KG1 (cell line): ENCODE measurements around the gene KLF3.
A peak's percentile ranks its signal among the peaks of the same experiment; 100 is the strongest.

Experiments
- DNase-seq: peaks from one replicate; lab custom pipeline; 2025; lab: John Stamatoyannopoulos, UW

KLF3 gene

GRCh38 chr4:38698176-38698575 is 34.2 kb downstream of the KLF3 start:
- DNase-seq: no peak

GRCh38 chr4:38699112-38699511 is 35.1 kb downstream of the KLF3 start:
- no peak for DNase-seq

- DNase-seq: no peak
These were observed 39.6 kb downstream of the KLF3 start for GRCh38 chr4:38703635-38704034.

GRCh38 chr4:38704622-38705154 is 40.7 kb downstream of the KLF3 start:
- DNase-seq: no peak

GRCh38 chr4:38706301-38706700 is 42.3 kb downstream of the KLF3 start:
- no peak for DNase-seq

- DNase-seq: no peak
These were observed 46.1 kb downstream of the KLF3 start for GRCh38 chr4:38710053-38710452.

DNA sequence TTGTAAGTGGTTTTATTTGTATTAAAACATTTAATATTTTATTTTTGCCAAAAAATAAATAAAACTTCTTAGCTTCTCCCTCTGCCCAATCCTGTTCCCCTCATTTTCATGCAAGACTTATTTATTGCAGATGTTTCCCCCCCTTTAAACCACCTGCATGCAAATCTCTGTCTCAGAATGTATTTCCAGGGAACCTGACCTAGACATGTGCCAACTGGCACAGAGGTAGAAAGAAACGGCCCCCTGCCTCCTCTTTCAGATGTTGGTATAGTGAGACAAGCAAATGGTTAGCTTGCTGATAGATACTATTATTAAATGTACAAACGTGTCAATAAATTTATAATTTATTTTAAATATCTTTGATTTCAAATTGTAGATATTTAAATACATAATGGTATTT is 47.1 kb downstream of the KLF3 start:
- DNase-seq: no peak

- no peak for DNase-seq
These were observed 51.1 kb downstream of the KLF3 start for GRCh38 chr4:38715050-38715449.

GRCh38 chr4:38716256-38716655 is 52.3 kb downstream of the KLF3 start:
- DNase-seq: no peak

- DNase-seq: no peak
These were observed 53.6 kb downstream of the KLF3 start for GRCh38 chr4:38717604-38718003.

- no peak for DNase-seq
These were observed 59.1 kb downstream of the KLF3 start for GRCh38 chr4:38723114-38723513.

DNA sequence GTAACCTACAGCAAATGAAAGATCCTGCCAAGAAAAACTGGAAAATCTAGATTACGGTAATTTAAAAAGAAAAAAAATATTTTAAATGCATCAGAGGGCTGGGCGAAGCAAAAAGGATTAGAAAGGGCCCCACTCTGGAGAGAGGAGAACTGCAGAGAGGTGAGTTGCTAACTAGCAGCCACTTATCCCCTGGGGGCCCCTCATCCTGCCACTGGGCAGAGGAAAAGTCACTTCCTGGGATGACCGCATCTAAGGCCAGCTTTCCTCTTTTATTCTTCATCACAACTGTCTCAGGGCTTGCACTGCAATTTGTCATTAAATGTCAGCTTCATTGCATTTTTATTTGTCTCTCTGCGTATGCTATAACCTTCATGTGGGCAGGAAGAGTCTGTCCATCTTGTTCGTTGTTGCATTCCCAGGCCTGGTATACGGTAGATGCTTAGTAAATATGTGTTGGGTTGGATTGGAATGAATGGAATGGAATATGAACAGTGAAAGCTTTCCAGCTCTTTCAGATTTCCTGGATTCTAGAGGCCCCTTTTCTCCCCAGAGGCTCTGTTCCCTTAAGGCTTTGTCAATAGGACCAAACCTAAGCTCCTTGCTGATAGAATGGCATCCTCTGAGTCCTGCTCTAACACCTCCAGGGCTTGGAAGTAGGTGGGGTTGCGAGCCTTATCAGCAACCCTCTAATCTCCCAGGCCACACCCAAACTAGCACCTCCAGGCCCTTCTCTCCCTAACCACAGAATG is 59.9 kb downstream of the KLF3 start:
- DNase-seq: no peak

DNA sequence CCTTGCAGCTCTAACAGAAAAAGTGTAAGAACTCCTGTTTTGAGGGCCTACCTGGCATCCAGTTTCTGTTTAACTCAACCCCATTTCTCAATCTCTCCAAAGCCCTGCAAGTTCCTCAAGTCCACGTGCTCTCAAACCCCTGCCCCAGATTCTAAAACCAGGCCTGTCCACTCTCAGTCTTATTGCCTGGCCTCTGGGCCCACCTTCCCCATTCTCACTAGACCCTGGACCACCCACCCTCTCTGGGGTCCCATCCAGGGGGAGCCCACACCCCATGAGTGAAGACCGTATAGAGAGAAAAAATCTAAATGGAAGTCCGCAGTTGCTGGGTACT is 60.4 kb downstream of the KLF3 start:
- DNase-seq: no peak

DNA sequence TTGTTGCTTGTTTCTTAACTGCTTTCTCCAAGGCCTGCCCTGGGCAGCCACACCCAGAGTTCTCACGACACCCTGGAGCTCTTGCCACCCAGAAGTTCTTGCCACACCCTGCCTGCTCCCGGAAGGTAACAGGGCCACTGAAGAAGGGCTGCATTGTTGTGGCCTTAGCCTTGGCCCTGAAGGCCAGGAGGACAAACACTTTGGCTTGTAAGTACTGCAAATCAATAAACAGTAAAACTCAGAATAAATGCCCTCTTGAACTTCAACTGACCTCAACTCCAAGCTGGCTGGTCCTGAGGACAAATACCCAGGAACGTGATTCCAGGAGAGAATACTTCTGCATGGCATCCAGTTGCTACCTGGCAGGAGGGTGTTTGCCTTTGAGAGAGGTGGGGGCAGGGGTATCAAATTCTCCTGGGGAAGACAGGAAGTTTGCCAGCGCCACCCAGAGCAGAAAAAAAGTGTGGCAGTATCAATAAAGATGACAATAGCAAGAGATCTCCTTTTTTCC is 64.7 kb downstream of the KLF3 start:
- no peak for DNase-seq

GRCh38 chr4:38730493-38730829 is 66.5 kb downstream of the KLF3 start:
- no peak for DNase-seq

DNA sequence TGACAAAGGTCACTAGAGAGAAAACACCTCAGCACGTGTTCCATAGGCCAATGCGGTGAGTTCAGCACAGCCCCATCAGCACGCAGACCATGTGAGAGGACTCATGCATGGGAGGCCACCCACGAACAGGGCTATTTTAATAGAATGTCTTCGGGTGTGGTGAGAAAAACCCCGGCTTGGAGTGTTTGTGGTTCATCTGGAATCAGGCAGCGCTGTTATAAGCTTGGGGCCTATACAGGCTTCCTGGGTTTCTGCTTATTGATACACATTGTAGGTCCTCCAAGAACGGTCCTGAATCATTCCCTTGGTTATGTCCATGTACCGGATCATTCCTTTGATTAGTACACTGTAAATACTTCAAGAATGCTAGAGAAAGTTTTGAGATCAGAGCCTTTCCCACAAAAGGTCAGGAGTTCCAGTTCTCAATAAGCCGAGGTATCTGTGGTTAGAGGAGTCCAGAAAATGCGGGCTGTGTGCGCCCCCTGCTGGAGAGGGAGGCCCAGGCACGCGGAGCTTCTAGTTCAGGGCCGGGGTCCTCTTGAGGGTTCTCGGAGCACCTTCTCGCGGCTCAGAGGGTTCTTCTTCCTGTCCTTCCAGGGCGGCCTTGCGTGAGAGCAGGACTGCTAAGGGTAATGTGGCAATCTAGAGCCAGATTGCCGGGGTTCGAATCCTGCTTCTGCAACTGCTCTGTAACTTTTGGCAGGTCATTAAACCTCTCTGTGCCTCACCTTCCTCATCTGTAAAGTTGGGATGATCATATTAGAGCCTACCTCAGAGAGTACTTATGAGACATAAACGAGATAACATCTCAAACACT is 67.0 kb downstream of the KLF3 start:
- DNase-seq: peak; percentile 62

- DNase-seq: no peak
These were observed 69.7 kb downstream of the KLF3 start for GRCh38 chr4:38733663-38734062.

GRCh38 chr4:38734446-38734845 is 70.4 kb downstream of the KLF3 start:
- no peak for DNase-seq

DNA sequence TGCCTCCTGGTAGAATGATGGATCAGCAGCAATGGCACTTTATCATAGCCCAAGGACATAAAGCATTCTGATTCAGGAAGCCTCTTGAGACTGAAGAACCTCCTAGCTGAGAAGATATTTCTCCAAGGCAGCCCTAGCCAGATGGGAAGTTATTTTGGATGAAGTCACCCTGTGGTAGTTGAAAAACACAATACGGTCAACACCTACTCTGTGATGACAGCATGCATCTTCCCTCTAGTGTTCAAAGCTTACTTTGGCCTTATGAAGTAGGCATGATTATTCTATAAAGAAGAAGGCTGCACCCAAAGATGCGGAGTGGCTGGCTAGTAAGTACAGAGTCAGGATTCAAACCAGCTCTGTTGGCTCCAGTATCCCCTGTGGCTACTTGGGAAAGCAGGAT is 70.9 kb downstream of the KLF3 start:
- DNase-seq: no peak

DNA sequence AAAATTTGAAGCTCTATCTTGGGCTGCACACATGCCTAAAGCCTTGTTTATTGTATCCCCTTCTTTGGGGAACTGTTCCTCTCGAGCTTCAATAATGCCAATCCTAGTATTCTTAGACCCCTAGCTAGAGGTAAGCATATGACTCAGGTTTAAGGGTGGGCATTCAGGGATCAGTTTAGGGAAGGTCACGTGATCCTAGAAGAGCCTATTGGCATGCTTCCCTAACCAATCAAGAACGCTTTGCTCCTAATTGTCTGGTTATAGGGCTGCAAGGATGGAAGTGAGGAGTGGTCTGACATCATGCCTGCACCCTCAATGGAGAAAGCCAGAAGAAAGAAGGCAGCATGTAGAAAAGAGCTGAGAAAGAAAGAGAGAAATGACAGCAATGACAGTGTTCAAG is 71.9 kb downstream of the KLF3 start:
- no peak for DNase-seq

DNA sequence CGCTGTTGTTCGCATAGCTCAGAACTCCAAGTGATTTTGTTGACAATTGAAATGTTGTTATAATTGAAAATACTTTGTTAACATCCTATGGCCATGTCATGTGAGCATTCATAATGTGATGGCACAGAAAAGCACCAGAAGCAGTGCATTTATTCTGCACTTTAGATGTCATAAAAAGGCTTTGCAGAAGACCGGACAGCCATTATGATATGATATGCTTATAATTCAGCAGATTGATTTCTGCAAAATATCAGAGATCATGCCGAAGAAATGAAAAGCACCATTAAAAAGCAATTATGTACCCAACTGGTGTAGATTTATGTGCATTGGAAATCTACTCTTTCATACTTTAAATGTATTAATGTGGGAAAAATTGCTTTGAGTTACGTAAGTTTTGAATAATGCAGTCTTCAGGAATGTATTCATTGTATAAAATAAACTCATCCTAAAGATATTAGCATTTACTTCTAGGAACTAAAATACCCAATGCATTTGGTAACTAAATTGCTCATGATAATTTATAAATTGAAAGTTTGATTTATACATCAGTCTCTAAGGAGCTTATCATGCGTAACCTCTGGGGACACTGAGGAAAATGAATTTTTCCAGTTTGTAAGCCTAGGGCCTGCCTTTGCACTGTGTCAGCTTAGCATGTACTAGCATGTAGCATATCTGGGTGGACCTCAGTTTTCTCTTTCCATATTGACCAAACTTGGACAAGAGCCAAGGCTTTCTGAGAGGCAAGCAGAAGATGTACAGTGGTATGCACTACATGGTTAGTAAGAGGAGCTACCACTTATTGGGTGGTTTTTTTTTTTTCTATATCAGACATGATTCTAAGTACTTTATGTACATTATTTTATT is 75.2 kb downstream of the KLF3 start:
- no peak for DNase-seq

GRCh38 chr4:38740303-38740702 is 76.3 kb downstream of the KLF3 start:
- DNase-seq: no peak
